Measurements from ENCODE around the gene PPA2. TPM values are rescaled to one million over a fixed set of nuclear protein-coding genes. Genes with fewer than 3 reads are reported as not detected.
"Not testable (repeated sequence)": the region's sequence is repeated elsewhere in the genome, so short reads cannot be mapped to it uniquely, and the experiment has no call there.

PPA2 gene
- total and polyA plus RNA-seq, 9 donors = 43.2 to 69.7 (median 49.8) TPM

GRCh38 chr4:105495667-105496066 lies 21.8 kb upstream of the PPA2 start:
- Histone ChIP-seq H3K4me1 (ENCODE audit: control insufficient read depth, insufficient read depth, low read length) (no peaks in the 10 kb centered on the region), H3K4me3 (ENCODE audit: low read length) (no peak overlapping the region), H3K9me3 (replicated peaks; ENCODE audit: control insufficient read depth, low read depth, low read length) (no peaks in the 10 kb centered on the region), H3K27me3 (ENCODE audit: control insufficient read depth, insufficient read depth, low read length) (no peaks in the 10 kb centered on the region), H3K27ac (ENCODE audit: low read length) (no peak overlapping the region), H3K36me3 (ENCODE audit: control insufficient read depth, insufficient read depth, low read length) (no peaks in the 10 kb centered on the region)
- DNase-seq = no peak
- no CpG with 5 or more reads among the region's 3 CpGs for WGBS (ENCODE audit: insufficient coverage)

GRCh38 chr4:105490523-105490922 lies 16.7 kb upstream of the PPA2 start:
- Histone ChIP-seq H3K36me3 (ENCODE audit: control insufficient read depth, insufficient read depth, low read length) (no peaks in the 10 kb centered on the region), H3K27me3 (ENCODE audit: control insufficient read depth, insufficient read depth, low read length) (no peaks in the 10 kb centered on the region), H3K27ac (ENCODE audit: low read length) (no peak overlapping the region), H3K4me3 (ENCODE audit: low read length) (no peak overlapping the region), H3K9me3 (replicated peaks; ENCODE audit: control insufficient read depth, low read depth, low read length) (no peaks in the 10 kb centered on the region), H3K4me1 (ENCODE audit: control insufficient read depth, insufficient read depth, low read length) (no peaks in the 10 kb centered on the region)
- no CpG with 5 or more reads among the region's 1 CpG for WGBS (ENCODE audit: insufficient coverage)
- no peak for DNase-seq

GRCh38 chr4:105483840-105484239 lies 10.0 kb upstream of the PPA2 start:
- H3K27me3 ChIP-seq (ENCODE audit: control insufficient read depth, insufficient read depth, low read length) = no peaks in the 10 kb centered on the region
- H3K9me3 ChIP-seq (replicated peaks; ENCODE audit: control insufficient read depth, low read depth, low read length) = no peaks in the 10 kb centered on the region
- WGBS (ENCODE audit: insufficient coverage) = no CpG with 5 or more reads among the region's 3 CpGs
- DNase-seq = no peak
- no peaks in the 10 kb centered on the region for H3K36me3 ChIP-seq (ENCODE audit: control insufficient read depth, insufficient read depth, low read length)
- no peak overlapping the region for H3K4me3 ChIP-seq (ENCODE audit: low read length)
- H3K27ac ChIP-seq (ENCODE audit: low read length) = no peak overlapping the region
- H3K4me1 ChIP-seq (ENCODE audit: control insufficient read depth, insufficient read depth, low read length) = no peaks in the 10 kb centered on the region

- H3K4me3 ChIP-seq (ENCODE audit: low read length) = peak overlapping the region; percentile 100
- peak overlapping the region; percentile 100 for H3K27ac ChIP-seq (ENCODE audit: low read length)
- DNase-seq = peak; percentile 94
- no peaks in the 10 kb centered on the region for H3K36me3 ChIP-seq (ENCODE audit: control insufficient read depth, insufficient read depth, low read length)
- H3K4me1 ChIP-seq (ENCODE audit: control insufficient read depth, insufficient read depth, low read length) = peaks cover 12% of the 10 kb centered on the region
- no peaks in the 10 kb centered on the region for H3K27me3 ChIP-seq (ENCODE audit: control insufficient read depth, insufficient read depth, low read length)
- no peaks in the 10 kb centered on the region for H3K9me3 ChIP-seq (replicated peaks; ENCODE audit: control insufficient read depth, low read depth, low read length)
- 0% methylated on average over 11 of the region's 23 CpGs for WGBS (ENCODE audit: insufficient coverage)
These were observed 247 bp upstream of the PPA2 start for GRCh38 chr4:105474099-105474518.

- Histone ChIP-seq H3K9me3 (replicated peaks; ENCODE audit: control insufficient read depth, low read depth, low read length) (no peaks in the 10 kb centered on the region), H3K36me3 (ENCODE audit: control insufficient read depth, insufficient read depth, low read length) (no peaks in the 10 kb centered on the region), H3K27me3 (ENCODE audit: control insufficient read depth, insufficient read depth, low read length) (no peaks in the 10 kb centered on the region), H3K4me1 (ENCODE audit: control insufficient read depth, insufficient read depth, low read length) (peaks cover 12% of the 10 kb centered on the region), H3K27ac (ENCODE audit: low read length) (peak overlapping the region; percentile 100), H3K4me3 (ENCODE audit: low read length) (peak overlapping the region; percentile 100)
- WGBS (ENCODE audit: insufficient coverage) = under 1% methylated on average over 16 of the region's 19 CpGs
- no peak for DNase-seq
These were observed 965 bp downstream of the PPA2 start for GRCh38 chr4:105472871-105473323.

- H3K4me3 ChIP-seq (ENCODE audit: low read length) = peak overlapping the region; percentile 1
- peaks cover 12% of the 10 kb centered on the region for H3K4me1 ChIP-seq (ENCODE audit: control insufficient read depth, insufficient read depth, low read length)
These were observed 2.2 kb downstream of the PPA2 start for GRCh38 chr4:105471566-105472176.

GRCh38 chr4:105470766-105471165 lies 3.1 kb downstream of the PPA2 start:
- peaks cover 12% of the 10 kb centered on the region for H3K4me1 ChIP-seq (ENCODE audit: control insufficient read depth, insufficient read depth, low read length)
- H3K27me3 ChIP-seq (ENCODE audit: control insufficient read depth, insufficient read depth, low read length) = no peaks in the 10 kb centered on the region
- no peak overlapping the region for H3K4me3 ChIP-seq (ENCODE audit: low read length)
- H3K27ac ChIP-seq (ENCODE audit: low read length) = no peak overlapping the region
- H3K9me3 ChIP-seq (replicated peaks; ENCODE audit: control insufficient read depth, low read depth, low read length) = no peaks in the 10 kb centered on the region
- H3K36me3 ChIP-seq (ENCODE audit: control insufficient read depth, insufficient read depth, low read length) = peaks cover 11% of the 10 kb centered on the region
- WGBS (ENCODE audit: insufficient coverage) = 94% methylated on average over 4 of the region's 6 CpGs
- no peak for DNase-seq

More at GRCh38 chr4:105471566-105472176, 2.2 kb downstream of the PPA2 start:
- WGBS (ENCODE audit: insufficient coverage) = 15% methylated on average over 7 of the region's 10 CpGs
- no peaks in the 10 kb centered on the region for H3K27me3 ChIP-seq (ENCODE audit: control insufficient read depth, insufficient read depth, low read length)
- peak; percentile 89 for DNase-seq
- peaks cover 8% of the 10 kb centered on the region for H3K36me3 ChIP-seq (ENCODE audit: control insufficient read depth, insufficient read depth, low read length)
- no peaks in the 10 kb centered on the region for H3K9me3 ChIP-seq (replicated peaks; ENCODE audit: control insufficient read depth, low read depth, low read length)
- H3K27ac ChIP-seq (ENCODE audit: low read length) = peak overlapping the region; percentile 100

- WGBS (ENCODE audit: insufficient coverage) = no CpG with 5 or more reads among the region's 1 CpG
- no peak for DNase-seq
- Histone ChIP-seq H3K4me3 (ENCODE audit: low read length) (no peak overlapping the region), H3K27me3 (ENCODE audit: control insufficient read depth, insufficient read depth, low read length) (no peaks in the 10 kb centered on the region), H3K4me1 (ENCODE audit: control insufficient read depth, insufficient read depth, low read length) (peaks cover 12% of the 10 kb centered on the region), H3K27ac (ENCODE audit: low read length) (no peak overlapping the region), H3K36me3 (ENCODE audit: control insufficient read depth, insufficient read depth, low read length) (peaks cover 11% of the 10 kb centered on the region), H3K9me3 (replicated peaks; ENCODE audit: control insufficient read depth, low read depth, low read length) (no peaks in the 10 kb centered on the region)
These were observed 4.1 kb downstream of the PPA2 start for GRCh38 chr4:105469736-105470135.

- Histone ChIP-seq H3K9me3 (replicated peaks; ENCODE audit: control insufficient read depth, low read depth, low read length) (no peaks in the 10 kb centered on the region), H3K27me3 (ENCODE audit: control insufficient read depth, insufficient read depth, low read length) (no peaks in the 10 kb centered on the region), H3K36me3 (ENCODE audit: control insufficient read depth, insufficient read depth, low read length) (peaks cover 11% of the 10 kb centered on the region), H3K27ac (ENCODE audit: low read length) (no peak overlapping the region), H3K4me1 (ENCODE audit: control insufficient read depth, insufficient read depth, low read length) (peaks cover 1% of the 10 kb centered on the region), H3K4me3 (ENCODE audit: low read length) (no peak overlapping the region)
- DNase-seq = no peak
- 97% methylated on average over 5 of the region's 6 CpGs for WGBS (ENCODE audit: insufficient coverage)
These were observed 7.3 kb downstream of the PPA2 start for GRCh38 chr4:105466580-105466979.

- not testable (repeated sequence) for H3K27me3 ChIP-seq (ENCODE audit: control insufficient read depth, insufficient read depth, low read length); H3K4me3 ChIP-seq (ENCODE audit: low read length); H3K4me1 ChIP-seq (ENCODE audit: control insufficient read depth, insufficient read depth, low read length); H3K27ac ChIP-seq (ENCODE audit: low read length); H3K9me3 ChIP-seq (replicated peaks; ENCODE audit: control insufficient read depth, low read depth, low read length); DNase-seq
- H3K36me3 ChIP-seq (ENCODE audit: control insufficient read depth, insufficient read depth, low read length) = peaks cover 11% of the 10 kb centered on the region
- WGBS (ENCODE audit: insufficient coverage) = 100% methylated on average over 1 of the region's 2 CpGs
These were observed 9.3 kb downstream of the PPA2 start for GRCh38 chr4:105464563-105464962.

GRCh38 chr4:105462576-105462975 lies 11.3 kb downstream of the PPA2 start:
- no peak overlapping the region for H3K27ac ChIP-seq (ENCODE audit: low read length)
- no peaks in the 10 kb centered on the region for H3K9me3 ChIP-seq (replicated peaks; ENCODE audit: control insufficient read depth, low read depth, low read length)
- no peaks in the 10 kb centered on the region for H3K4me1 ChIP-seq (ENCODE audit: control insufficient read depth, insufficient read depth, low read length)
- DNase-seq = no peak
- no peak overlapping the region for H3K4me3 ChIP-seq (ENCODE audit: low read length)
- WGBS (ENCODE audit: insufficient coverage) = 80% methylated on average over 1 of the region's 3 CpGs
- H3K27me3 ChIP-seq (ENCODE audit: control insufficient read depth, insufficient read depth, low read length) = no peaks in the 10 kb centered on the region
- peaks cover 11% of the 10 kb centered on the region for H3K36me3 ChIP-seq (ENCODE audit: control insufficient read depth, insufficient read depth, low read length)

Data from muscle of leg (tissue), 11 donors.